ENCODE measurements around the gene RAB3IL1.

DNA sequence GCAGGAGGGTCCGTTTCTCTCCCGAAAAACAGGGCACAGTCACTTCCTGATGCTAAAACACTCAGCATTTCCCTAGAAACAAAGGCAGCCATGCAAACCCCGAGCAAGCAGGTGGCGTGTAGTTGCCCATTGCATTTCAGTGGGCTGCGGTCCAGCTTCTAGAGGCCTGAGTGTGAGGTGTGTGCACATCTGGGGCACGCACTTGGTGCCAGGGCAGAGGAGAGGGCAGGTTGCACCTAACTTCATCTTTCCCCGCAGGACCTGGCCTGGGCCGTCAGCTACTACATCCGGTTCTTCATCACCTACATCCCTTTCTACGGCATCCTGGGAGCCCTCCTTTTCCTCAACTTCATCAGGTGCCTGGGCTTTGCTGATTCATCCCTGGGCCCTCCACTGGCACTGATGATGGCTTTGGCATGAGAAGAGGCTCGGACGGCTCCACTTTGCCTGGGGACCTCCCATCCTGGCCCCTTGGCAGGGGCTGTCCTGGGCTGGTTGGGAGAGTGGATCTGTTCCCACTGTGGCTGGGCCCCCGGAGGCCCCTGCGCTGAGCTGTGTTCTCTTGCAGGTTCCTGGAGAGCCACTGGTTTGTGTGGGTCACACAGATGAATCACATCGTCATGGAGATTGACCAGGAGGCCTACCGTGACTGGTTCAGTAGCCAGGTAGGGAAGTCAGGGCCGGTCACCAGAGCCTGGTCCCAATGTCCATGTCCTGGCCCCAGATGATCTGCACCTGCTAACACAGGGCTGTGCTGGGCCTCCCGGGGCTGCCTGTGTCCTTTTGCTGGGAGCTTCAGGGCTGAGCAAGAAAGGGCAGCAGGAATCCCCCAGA lies 54.4 kb downstream of the RAB3IL1 start:
- TF ChIP-seq POLR2AphosphoS5 (IDR thresholded peaks at IDR 0.05; ENCODE audit: low read depth, low read length) (no peak), POLR2A (IDR thresholded peaks at IDR 0.05; ENCODE audit: low read depth, low read length) (no peak), SPI1 (IDR thresholded peaks at IDR 0.05; ENCODE audit: low read depth, low read length) (no peak), TAF1 (IDR thresholded peaks at IDR 0.05; ENCODE audit: low read depth, low read length) (no peak), PAX5 (IDR thresholded peaks at IDR 0.05; ENCODE audit: insufficient read depth, low read length, severe bottlenecking) (no peak), POU2F2 (IDR thresholded peaks at IDR 0.05; ENCODE audit: low read depth, low read length) (no peak)

Measured in GM12891 (cell line).